ENCODE measurements around the gene EYA2.
"Not testable (repeated sequence)": the region's sequence is repeated elsewhere in the genome, so short reads cannot be mapped to it uniquely, and the experiment has no call there.

EYA2 gene

DNA sequence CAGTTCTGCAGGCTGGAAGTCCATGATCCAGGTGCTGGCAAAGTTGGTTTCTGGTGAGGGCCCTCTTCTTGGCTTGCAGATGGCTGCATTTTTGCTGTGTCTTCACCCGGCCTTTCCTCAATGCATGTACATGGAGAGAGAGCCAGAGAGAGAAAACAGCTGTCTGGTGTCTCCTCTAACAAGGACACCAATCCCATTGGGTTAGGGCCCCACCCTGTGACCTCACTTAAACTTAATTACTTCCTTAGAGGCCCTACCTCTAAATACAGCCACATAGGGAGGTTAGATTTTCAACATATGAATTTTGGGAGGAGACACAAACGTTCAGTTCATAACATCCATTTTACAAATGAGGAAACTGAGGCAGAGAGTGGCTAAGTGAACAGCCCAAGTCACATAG, 259.4 kb downstream of the EYA2 start:
- no peak for DNase-seq

DNA sequence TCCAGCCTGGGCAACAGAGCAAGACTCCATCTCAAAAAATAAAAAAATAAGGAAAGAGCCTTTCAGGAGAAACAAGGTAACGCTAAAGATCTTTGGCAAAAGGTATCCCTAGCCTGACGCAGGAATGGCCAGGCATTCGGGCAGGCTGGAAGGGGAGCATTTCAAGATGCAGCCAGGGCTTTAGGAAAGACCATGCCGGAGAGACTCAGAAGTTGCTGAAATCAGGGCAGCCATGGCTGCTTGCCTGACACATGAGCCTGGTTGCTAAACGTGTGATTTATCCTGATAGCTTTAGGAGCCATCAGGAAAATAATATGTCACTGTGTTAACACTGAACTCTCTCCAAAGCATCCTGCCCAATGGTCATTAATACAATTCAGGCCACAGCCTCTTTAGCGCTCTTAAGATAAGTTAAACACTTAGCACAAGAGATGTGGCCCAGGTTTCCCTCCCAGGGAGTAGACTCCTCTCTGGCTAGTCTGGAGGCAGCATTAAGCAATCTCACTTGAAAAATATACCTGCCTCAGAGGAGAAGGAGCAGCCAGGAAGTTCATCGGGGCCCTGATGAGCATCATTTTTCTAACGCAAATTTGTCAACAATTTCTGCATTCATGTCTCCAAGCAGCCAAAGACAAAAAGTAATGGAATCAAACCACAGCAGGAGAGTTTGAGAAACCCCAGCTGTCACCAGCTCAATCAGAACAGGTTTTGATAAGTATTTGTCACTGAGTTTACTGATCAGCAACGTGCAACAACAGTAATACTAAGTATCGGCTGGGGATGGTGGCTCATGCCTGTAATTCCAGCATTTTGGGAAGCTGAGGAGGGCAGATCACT, 261.9 kb downstream of the EYA2 start:
- DNase-seq, result no peak

DNA sequence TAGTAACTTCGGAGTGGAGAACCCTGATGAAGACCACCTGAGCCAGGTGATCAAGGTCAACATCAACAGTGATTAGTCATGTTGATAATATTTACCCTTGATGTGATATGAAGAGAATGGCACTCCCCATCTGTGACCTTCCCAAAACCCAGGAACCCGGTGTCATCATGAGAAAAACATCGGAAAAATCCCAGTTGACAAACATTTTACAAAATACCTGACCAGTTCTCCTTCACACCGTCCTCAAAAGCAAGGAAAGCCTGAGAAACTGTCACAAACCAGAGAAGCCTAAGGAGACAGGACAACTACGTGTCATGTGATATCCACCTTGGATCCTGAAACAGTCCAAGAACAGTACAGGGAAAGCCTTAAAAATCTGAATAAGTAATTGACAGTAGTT, 264.5 kb downstream of the EYA2 start:
- DNase-seq, result no peak

DNA sequence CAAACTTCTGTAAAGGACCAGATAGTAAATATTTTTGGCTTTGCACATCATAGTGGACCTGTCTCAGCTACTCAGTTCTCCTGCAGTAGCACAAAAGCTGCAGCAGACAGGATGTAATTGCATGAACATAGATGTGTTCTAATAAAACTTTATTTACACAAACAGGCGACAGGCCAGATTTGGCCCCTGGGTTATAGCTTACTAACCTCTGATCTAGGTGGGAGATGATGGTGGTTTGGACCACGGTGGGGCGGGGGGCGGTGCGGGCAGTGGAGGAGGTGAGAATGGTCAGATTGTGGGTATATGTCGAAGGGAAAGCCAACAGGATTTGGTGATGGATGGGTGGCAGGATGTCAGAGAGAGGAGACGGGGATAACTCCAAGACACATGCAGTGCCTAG, 265.6 kb downstream of the EYA2 start:
- DNase-seq, result no peak

DNA sequence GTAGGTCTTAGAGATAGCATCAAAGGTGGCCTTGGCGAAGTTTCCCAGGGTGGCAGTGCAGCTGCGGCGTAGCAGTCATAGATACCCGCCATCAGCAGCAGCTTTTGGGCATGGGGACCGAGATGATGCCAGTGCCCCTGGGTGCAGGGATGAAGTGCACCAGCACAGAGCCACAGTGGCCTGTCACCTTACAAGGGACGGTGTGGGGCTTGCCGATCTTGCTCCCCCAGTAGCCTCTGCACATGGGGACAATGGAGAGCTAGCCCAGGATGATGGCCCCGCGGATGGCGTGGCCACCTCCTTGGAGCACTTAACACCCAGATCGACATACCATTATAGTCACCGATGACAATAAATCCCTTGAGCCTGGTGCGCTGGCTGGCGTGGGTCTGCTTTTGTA, 266.3 kb downstream of the EYA2 start:
- no peak for DNase-seq

DNA sequence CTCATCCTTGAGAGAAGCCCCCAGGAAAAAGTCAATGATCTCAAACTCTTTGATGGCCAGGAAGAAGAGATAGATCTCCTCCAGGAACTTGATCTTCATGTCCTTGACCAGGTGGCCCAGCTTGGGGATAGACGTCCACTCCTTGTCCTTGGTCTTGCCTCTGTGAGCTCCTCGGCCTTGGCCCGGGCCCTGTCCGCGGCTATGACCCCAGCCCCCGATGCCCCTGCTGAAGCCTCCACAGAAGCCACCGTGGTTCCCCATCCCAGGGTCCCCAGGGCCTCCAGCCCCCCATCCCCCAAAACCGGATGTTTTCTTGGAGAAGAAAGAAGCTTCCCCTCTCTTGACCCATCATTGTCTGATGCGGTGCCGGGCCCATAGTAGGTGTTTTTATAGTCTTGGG, 266.8 kb downstream of the EYA2 start:
- DNase-seq, result no peak

DNA sequence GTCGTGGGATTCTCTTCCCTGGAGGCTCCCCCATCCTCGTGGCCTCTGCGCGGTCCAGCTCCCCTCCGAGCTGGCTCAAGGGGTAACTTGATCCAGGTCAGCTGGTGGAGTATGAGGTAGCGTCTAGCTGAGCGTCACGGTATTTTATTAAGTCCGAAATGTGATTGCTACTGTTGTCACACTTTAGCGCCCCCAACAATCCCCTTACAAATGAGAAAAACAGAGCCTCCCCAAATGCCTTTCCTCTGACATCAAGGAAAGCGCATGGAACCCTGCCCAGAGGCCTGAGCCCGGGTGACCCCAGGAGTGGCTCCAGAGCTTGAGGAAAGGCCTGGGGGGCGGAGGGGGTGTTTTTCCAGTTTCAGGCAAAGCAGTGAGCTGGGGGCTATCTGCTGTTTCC, 269.5 kb downstream of the EYA2 start:
- DNase-seq, result no peak

DNA sequence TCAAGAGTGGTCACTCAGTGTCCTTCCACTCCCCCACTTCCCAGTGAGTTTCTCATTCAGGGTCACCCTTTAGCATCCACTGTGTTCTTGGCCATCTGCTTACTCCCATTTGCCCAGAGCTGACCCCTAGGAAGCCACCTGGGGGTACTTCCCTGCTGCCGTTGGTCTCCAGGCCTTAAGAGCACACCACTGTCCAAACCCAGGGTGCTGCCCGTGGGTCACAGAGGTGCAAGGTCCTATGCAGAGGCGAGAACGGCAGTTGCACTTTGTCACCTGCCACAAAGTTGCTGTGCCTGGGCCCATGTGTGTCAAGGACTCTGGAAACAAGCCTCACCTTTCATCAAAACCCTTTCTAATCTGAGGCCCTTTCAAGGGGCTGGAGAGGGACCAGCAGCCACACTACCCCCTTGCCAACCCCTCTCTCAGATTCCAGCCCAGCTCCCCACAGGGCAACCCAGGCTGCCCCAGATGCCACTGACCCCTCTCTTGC, 270.8 kb downstream of the EYA2 start:
- DNase-seq, result no peak

DNA sequence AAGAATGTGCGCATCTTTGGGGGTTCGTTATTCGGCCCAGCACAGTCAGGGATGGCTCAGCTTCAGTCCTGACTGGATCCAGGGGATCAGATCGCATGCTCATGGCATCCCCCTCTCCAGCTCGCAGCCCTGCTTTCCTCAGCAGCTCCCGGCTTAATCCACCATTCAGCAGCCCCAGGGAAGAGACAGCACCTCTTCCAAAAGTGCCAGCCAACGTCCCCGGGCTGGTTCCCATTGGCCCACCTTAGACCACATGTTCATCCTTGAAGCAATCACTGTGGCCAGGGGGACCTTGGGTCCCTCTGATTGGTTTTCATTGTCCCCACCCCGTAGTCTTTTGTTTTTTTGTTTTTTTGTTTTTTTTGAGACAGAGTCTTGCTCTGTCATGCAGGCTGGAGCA, 273.2 kb downstream of the EYA2 start:
- DNase-seq, result no peak

DNA sequence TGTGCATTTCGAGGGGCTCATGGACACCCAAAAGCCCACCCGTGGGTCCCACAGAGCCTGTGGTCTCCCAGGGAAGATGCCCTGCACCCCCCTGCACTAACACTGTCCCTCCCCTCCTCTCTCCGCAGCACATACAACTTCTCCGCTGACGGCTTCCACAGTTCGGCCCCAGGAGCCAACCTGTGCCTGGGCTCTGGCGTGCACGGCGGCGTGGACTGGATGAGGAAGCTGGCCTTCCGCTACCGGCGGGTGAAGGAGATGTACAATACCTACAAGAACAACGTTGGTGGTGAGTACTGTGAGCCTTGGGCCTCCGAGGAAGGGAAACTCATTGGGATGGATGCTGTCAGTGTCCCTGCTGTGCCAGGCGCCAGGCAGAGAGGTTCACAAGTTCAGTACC, 277.9 kb downstream of the EYA2 start:
- no peak for DNase-seq

DNA sequence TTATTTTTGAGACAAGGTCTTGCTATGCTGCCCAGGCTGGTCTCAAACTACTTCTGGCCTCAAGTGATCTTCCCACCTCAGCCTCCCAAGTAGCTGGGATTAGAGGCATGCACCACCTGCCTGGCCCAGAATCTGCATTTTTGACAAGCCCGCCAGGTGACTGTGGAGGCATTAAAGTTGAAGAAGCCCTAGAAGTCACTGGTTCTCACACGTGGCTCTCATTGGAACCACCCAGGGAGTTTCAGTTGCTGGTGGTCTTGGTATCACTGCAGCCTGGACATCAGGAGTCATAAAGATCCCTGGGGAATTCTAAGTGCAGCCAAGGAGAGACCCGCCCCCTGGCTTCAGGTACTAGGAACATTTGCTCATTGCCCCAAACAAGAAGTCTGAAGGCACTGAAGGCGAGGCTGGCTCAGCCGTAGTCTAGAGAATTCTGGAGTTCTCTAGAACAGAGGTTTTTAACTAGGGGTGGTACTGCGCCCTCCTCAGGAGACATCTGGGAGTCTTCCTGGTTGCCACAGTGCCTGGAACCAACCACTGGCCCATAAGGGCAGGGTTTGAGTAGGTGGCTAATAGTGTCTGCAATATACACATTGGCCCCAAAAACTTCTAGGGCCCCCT, 279.1 kb downstream of the EYA2 start:
- DNase-seq, result no peak

DNA sequence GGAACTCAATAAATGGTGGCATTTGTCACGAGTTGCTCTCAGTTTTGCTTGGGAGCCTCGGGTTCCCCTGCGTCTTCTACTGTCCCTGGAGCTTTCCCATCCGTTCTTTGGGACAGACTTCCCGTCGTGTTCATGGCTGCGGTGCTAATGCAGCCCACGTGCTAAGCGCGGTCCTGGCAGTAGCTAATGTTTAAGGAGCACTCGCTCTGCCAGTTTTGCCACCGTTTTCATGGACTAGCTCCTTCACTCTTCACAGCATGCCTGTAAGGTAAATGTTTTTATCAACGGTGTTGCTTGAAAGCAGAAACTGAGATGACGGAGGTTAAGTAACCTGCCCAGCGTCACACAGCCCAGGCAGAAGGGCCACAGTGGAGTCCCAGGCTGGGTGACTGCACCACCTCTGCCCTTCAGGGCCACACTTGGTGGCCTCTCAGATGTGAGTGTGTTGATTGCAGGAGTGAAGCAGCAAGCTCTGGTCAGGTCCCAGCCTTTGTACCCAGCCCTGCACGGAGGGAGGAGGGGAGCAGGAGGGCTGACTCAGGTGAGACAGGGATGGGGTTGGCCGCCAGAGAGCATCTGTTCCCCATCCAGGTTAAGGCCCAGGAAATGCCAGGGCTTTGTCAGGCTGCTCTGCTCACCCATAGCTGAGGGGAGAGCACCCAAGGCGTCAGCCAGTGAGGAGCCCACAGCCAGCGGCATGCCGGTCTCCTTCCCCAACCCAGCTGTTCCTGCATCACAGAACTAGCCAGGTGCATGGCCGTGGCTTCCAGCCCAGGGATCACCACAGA, 280.0 kb downstream of the EYA2 start:
- no peak for DNase-seq

DNA sequence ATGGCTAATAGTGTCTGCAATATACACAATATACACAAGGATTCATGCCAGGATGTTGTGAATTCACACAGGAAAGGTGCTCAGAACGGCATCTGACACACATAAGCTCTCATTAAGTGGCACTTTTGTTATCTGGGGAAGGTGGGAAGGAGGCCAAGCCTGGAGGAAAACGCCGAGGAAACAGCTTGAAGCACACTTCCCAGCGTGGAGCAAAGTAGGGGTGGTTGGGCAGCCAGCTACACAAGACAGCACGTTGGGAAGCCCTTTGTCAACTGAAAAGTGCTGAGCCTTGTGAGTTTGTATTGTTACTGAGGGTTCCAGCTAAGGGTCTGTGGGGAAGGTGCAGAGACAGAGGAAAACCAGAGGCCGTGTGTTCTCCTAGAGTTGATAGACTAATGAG, 280.9 kb downstream of the EYA2 start:
- no peak for DNase-seq

DNA sequence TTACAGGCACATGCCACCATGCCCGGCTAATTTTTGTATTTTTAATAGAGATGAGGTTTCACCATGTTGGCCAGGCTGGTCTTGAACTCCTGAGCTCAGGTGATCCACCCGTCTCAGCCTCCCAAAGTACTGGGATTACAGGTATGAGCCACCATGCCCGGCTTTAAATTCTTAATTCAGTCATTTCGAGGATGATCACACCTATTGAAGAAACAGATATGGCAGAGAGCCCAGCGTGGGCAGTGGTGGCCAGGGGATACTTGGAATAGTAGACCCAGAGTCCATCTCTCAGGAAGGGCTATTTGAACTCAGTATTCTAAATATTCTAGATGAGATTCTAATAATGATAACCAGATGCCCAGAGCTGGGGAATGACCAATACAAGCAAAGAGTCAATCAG, 281.6 kb downstream of the EYA2 start:
- not testable (repeated sequence) for DNase-seq

DNA sequence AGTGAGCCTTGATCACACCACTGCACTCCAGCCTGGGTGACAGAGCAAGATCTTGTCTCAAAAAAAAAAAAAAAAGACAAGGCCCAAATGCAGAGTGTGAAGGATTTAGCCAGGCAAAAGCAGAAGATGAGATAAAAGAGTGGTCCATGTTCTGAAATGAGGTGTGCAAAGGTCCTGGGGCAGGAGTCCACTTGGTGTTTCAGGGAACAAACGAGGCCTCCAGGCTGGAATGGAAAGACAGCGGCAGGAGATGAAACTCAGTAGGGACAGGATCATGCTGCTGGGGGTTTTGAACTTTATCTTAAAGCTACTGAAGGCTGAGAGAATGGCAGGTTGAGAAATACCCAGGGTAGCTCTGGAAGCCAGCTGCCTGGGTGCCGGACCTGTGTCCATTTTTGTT, 283.6 kb downstream of the EYA2 start:
- no peak for DNase-seq

DNA sequence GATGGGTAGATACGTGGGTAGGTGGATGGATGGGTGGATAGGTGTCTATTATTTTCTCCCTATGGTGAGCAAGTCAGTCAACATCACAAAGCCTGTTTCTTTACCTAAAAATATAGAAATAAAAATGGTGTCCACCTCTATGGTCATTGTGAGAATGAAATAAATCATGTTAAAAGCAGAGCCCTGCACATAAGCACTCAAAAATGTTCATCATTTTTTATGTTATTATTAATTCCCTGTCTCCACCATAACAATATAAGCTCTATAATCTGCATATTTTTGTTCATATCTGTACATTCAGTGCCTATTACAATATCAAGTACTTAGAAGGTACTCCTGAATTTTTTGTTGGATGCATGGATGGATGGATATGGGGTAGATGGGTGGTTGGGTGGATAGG, 284.2 kb downstream of the EYA2 start:
- no peak for DNase-seq

DNA sequence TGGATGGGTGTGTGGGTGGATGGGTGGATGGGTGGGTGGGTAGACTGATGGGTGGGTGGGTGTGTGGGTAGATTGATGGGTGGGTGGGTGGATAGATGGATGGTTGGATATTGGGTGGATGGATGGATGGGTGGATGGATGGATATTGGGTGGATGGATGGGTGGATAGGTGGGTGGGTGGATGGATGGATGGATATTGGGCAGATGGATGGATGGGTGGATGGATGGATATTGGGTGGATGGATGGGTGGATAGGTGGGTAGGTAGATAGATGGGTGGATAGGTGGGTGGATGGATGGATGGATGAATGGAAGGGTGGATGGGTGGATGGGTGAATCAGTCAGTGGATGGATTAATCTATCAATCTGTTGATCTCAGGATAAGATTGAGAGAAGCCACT, 284.6 kb downstream of the EYA2 start:
- DNase-seq, result no peak

DNA sequence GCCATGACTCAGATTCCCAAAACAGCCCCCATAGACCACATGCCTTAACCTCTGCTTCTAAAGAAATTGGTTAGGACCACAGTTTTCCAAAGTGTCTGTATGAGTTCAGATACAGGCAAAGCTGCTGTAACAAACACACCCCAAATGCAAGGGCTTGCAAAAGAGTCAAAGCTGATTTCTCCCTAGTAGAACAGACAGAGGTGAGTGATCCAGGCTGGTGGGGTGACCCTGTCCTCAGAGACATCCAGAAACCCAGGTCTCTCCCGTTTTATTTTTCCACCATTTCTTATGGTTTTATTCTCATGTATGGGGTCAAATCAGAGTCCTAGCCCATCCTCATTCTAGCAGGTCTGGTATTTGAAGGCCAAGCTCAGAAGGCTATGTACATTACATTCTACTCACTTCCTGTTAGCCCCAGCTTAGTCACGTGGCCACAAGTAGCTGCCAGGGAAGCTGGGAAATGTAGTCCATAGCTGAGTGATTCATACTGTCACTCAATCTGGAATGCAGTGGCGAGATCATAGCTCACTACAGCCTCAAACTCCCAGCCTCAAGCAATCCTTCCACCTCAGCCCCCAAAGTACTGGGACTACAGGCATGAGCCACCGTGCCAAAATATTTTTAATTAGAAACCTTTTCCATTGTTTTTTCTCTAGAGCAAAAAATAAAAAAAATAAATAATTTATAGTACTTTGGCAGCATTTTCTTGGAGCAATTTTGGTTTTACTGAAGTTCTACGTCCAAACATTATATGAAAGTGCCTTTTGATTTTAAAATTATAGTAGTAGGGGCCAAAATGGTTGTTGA, 286.6 kb downstream of the EYA2 start:
- DNase-seq, result peak; percentile 65

DNA sequence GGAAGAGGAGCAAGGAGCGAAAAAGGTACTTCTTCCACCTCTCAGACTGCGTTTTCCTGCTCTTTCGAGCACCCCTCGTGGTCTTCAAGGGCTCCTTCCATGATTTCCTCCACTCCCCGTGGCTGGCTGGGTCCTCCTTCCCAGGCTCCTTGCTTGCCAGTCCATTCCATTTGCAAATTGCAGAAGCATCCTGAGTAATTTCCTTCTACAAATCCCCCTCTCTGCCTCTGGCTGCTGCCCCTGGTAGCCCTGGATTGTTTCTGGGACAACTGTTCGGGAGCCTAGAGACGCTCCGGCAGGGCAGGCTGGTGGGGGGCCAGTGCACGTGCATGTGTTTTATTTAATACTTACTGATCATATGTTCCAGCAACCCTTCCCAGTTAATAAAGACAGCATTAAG, 288.7 kb downstream of the EYA2 start:
- DNase-seq, result no peak

DNA sequence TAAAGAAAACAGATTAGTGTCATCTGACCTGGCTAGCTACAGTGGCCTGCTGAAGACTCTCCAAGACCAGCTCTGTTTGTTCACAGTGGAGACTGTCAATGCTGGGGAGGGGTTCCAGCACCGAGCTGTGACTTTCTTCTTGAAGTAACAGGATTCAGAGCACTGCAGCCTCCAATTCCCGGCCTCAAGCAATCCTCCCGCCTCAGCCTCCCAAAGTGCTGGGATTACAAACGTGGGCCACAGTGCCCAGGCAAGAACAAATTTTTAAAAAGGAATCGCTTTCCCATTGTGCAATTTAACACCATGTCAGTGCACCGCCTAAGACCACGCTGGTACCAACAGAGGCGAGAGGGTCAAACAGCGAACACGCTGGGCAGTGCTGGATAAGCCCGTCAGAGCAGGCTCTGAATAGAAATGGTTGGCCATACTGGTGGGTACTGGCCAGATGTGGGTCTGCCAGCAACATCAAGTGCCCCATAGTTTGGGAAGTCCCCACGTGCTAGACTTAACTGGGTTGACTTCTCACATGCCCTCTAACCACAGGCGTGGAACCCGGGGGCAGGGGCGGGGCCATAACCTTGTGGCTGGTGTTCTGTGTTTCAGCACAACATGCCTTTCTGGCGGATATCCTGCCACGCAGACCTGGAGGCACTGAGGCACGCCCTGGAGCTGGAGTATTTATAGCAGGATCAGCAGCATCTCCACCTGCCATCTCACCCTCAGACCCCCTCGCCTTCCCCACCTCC, 293.0 kb downstream of the EYA2 start:
- DNase-seq, result no peak

DNA sequence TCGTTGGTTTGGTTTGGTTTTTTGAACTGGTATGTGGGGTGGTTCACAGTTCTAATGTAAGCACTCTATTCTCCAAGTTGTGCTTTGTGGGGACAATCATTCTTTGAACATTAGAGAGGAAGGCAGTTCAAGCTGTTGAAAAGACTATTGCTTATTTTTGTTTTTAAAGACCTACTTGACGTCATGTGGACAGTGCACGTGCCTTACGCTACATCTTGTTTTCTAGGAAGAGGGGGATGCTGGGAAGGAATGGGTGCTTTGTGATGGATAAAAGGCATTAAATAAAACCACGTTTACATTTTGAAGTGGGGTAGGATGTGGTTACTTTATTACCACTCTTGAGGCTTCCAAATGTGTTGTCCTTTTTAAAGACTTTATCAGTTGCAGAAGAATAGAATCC, 293.9 kb downstream of the EYA2 start:
- DNase-seq, result no peak

DNA sequence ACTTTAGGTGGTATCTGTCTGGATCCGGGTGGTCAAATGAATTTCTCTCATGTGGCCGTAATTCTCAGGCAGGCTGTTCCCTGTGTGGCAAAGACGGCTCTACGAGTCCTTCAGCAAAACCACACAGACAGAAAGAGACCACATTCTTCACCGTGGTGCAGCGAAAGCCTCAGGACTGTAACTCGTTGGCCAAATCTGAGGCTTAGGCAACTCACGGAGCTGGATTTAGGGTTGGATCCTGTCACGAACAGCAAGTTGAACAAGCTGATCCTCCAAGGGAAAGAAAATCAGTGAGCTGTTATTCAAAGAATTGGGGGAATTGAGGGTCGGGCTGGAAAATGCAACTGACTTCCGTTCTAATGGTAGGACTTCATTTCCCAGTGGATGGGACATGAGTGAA, 294.4 kb downstream of the EYA2 start:
- DNase-seq, result no peak

Measured in activated CD4-positive, alpha-beta T cell treated with anti-CD3 and anti-CD28 coated beads, Interleukin-2, Interleukin-6, amounts not matched to agents 100 ng/mL and 50 ng/mL, durations not matched to agents 16 hours and 8 hours (primary cell).